DND-41 (cell line): ENCODE data around the gene PRG2.

Experiments used
- EZH2 ChIP-seq: IDR thresholded peaks from 3 replicates; pipeline ENCODE4 v1.6.1; 2012; ENCODE audit warnings: borderline replicate concordance, low read depth, mild to moderate bottlenecking, moderate library complexity, low read length, inconsistent platforms; ENCODE audit not compliant: severe bottlenecking
- TF ChIP-seq, protein P1 (sequence below): IDR thresholded peaks from 2 replicates; pipeline ENCODE4 v1.5.1; 2012; ENCODE audit warnings: borderline replicate concordance, low read length, moderate library complexity, mild to moderate bottlenecking; ENCODE audit not compliant: poor library complexity, severe bottlenecking; ENCODE audit errors: extremely low read depth

DNA sequence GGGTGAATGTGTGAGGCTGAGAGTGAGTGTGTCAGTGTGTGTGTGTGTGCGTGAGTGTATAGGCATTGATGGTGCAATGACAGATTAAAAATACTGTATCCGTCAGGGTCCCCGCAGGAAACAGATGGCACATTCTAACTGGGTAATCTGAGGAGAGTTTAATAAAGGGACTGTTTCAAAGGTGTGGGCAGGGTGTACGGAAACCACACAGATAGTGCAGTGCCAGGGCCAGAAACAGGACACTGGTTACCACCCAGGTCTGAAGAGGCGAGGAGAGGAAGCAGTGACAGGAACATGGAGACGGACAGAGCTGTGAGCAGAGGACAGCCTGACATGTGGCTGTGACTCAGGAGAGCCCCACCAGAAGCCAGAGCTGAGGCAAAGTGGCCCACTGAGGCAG lies 35.8 kb downstream of the PRG2 start:
- TF ChIP-seq, protein P1, sequence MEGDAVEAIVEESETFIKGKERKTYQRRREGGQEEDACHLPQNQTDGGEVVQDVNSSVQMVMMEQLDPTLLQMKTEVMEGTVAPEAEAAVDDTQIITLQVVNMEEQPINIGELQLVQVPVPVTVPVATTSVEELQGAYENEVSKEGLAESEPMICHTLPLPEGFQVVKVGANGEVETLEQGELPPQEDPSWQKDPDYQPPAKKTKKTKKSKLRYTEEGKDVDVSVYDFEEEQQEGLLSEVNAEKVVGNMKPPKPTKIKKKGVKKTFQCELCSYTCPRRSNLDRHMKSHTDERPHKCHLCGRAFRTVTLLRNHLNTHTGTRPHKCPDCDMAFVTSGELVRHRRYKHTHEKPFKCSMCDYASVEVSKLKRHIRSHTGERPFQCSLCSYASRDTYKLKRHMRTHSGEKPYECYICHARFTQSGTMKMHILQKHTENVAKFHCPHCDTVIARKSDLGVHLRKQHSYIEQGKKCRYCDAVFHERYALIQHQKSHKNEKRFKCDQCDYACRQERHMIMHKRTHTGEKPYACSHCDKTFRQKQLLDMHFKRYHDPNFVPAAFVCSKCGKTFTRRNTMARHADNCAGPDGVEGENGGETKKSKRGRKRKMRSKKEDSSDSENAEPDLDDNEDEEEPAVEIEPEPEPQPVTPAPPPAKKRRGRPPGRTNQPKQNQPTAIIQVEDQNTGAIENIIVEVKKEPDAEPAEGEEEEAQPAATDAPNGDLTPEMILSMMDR = no peak
- TF ChIP-seq EZH2 = no peak
